Testis (tissue), 3 donors: Measurements from ENCODE around the gene ZNG1F. TPM values are rescaled to one million over a fixed set of nuclear protein-coding genes. Genes with fewer than 3 reads are reported as not detected.
A peak's percentile ranks its signal among the peaks of the same experiment; 100 is the strongest.
"Not testable (repeated sequence)": the region's sequence is repeated elsewhere in the genome, so short reads cannot be mapped to it uniquely, and the experiment has no call there.

Experiments
- DNase-seq: peaks from one replicate; pipeline ENCODE4 v3.0.0-alpha.2; 2019
- H3K27ac ChIP-seq, 2 donors: fragments of 200-600 bp; sonication (generic); one replicate each; pipeline ENCODE4 v1.5.1; 2019
- H3K27me3 ChIP-seq: fragments of 200-600 bp; sonication (generic); one replicate; pipeline ENCODE4 v1.5.1; 2019
- H3K36me3 ChIP-seq: fragments of 200-600 bp; sonication (generic); one replicate; pipeline ENCODE4 v1.5.1; 2017; ENCODE audit warnings: low read depth; ENCODE audit errors: missing control alignments
- H3K4me1 ChIP-seq: fragments of 200-600 bp; sonication (generic); one replicate; pipeline ENCODE4 v1.5.1; 2019
- H3K4me3 ChIP-seq, 2 donors: fragments of 200-600 bp; sonication (generic); one replicate each; pipeline ENCODE4 v1.5.1; 2017 to 2019
- H3K9me3 ChIP-seq: fragments of 200-600 bp; sonication (generic); one replicate; pipeline ENCODE4 v1.5.1; 2017
- WGBS, 2 donors: methylation state at CpG; one replicate each; pipeline ENCODE4 v1.1.5; 2018; 5-methylcytosine and 5-hydroxymethylcytosine counted together
- intact Hi-C: fragments of 100-400 bp; cut with DNase I; formaldehyde crosslinking; loops from one replicate; pipeline ENCODE4 v1.15.1; 2023; ENCODE audit warnings: low total_unique reads
- polyA plus RNA-seq: library from polyadenylated mRNA; stranded (reverse); fragments of 350-450 nt; fragmentation: Illumina TruSeq; extraction: RNeasy Lipid Tissue Mini Kit (QIAGEN cat#74804); gene quantifications from one replicate; pipeline ENCODE4 v1.2.3, GENCODE V29; 2014; ENCODE audit warnings: low read depth, low replicate concordance; ENCODE audit not compliant: insufficient read depth
- total RNA-seq, 2 donors: library from RNA; depleted of rRNA; stranded (reverse); fragments of >200 nt; gene quantifications; one replicate each; pipeline ENCODE4 v1.2.3, GENCODE V29; 2016

Gene ZNG1F
- total and polyA plus RNA-seq, 3 donors from 2014 or later, result 15.5 to 22.5 (median 17.6) TPM

GRCh38 chr9:41124250-41125108 lies 64.6 kb downstream of the ZNG1F start:
- H3K27ac ChIP-seq, DNase-seq, H3K4me1 ChIP-seq, H3K4me3 ChIP-seq, H3K9me3 ChIP-seq, intact Hi-C loops, H3K36me3 ChIP-seq, H3K27me3 ChIP-seq: not testable (repeated sequence)
- WGBS, 2 donors, result 9 to 13% methylated on average over 11 to 13 of the region's 52 CpGs

GRCh38 chr9:41123812-41124211 lies 65.3 kb downstream of the ZNG1F start:
- H3K4me1 ChIP-seq, H3K4me3 ChIP-seq, H3K27me3 ChIP-seq, H3K27ac ChIP-seq, intact Hi-C loops, DNase-seq, H3K9me3 ChIP-seq, H3K36me3 ChIP-seq: not testable (repeated sequence)
- no CpG with 5 or more reads among the region's 33 CpGs for WGBS, 2 donors

- H3K4me1 ChIP-seq, intact Hi-C loops, H3K27ac ChIP-seq, H3K36me3 ChIP-seq, H3K4me3 ChIP-seq, H3K9me3 ChIP-seq, DNase-seq, H3K27me3 ChIP-seq: not testable (repeated sequence)
- WGBS, 2 donors, result no CpG with 5 or more reads among the region's 32 CpGs
Measured at GRCh38 chr9:41123396-41123795, 65.7 kb downstream of the ZNG1F start.

GRCh38 chr9:41120696-41121095 lies 68.4 kb downstream of the ZNG1F start:
- H3K36me3 ChIP-seq, H3K4me1 ChIP-seq, DNase-seq, H3K4me3 ChIP-seq, intact Hi-C loops, H3K9me3 ChIP-seq, H3K27ac ChIP-seq, H3K27me3 ChIP-seq: not testable (repeated sequence)
- 50 to 58% methylated on average over 3 to 4 of the region's 4 CpGs for WGBS, 2 donors

- H3K4me3 ChIP-seq, H3K36me3 ChIP-seq, H3K9me3 ChIP-seq, H3K27me3 ChIP-seq, DNase-seq, H3K4me1 ChIP-seq, H3K27ac ChIP-seq, intact Hi-C loops: not testable (repeated sequence)
- no CpG with 5 or more reads among the region's 5 CpGs for WGBS, 2 donors
Measured at GRCh38 chr9:41119719-41120118, 69.4 kb downstream of the ZNG1F start.

- H3K9me3 ChIP-seq, H3K4me3 ChIP-seq, intact Hi-C loops, H3K27me3 ChIP-seq, H3K27ac ChIP-seq, H3K36me3 ChIP-seq, DNase-seq, H3K4me1 ChIP-seq: not testable (repeated sequence)
- 31 to 36% methylated on average over 7 of the region's 7 CpGs for WGBS, 2 donors
Measured at GRCh38 chr9:41119311-41119710, 69.8 kb downstream of the ZNG1F start.

GRCh38 chr9:41113348-41113747 lies 75.8 kb downstream of the ZNG1F start:
- not testable (repeated sequence) for H3K36me3 ChIP-seq, DNase-seq
- no CpG with 5 or more reads among the region's 14 CpGs for WGBS, 2 donors

GRCh38 chr9:41111414-41111813 lies 77.7 kb downstream of the ZNG1F start:
- H3K27me3 ChIP-seq, H3K4me3 ChIP-seq, H3K36me3 ChIP-seq, H3K9me3 ChIP-seq, H3K4me1 ChIP-seq, H3K27ac ChIP-seq, DNase-seq, intact Hi-C loops: not testable (repeated sequence)
- WGBS, 2 donors, result 59 to 66% methylated on average over 12 of the region's 12 CpGs

More at GRCh38 chr9:41113348-41113747, 75.8 kb downstream of the ZNG1F start:
- H3K4me1 ChIP-seq, intact Hi-C loops, H3K27ac ChIP-seq, H3K9me3 ChIP-seq, H3K4me3 ChIP-seq, H3K27me3 ChIP-seq: not testable (repeated sequence)

- H3K27me3 ChIP-seq, H3K9me3 ChIP-seq, H3K36me3 ChIP-seq, H3K4me1 ChIP-seq, H3K27ac ChIP-seq, H3K4me3 ChIP-seq, intact Hi-C loops, DNase-seq: not testable (repeated sequence)
- 26% methylated on average over 7 to 10 of the region's 10 CpGs for WGBS, 2 donors
Measured at GRCh38 chr9:41110913-41111312, 78.2 kb downstream of the ZNG1F start.

- H3K4me1 ChIP-seq, intact Hi-C loops, DNase-seq, H3K27ac ChIP-seq, H3K9me3 ChIP-seq, H3K4me3 ChIP-seq, H3K27me3 ChIP-seq, H3K36me3 ChIP-seq: not testable (repeated sequence)
- 20 to 31% methylated on average over 5 to 7 of the region's 13 CpGs for WGBS, 2 donors
Measured at GRCh38 chr9:41109253-41109652, 79.9 kb downstream of the ZNG1F start.

- H3K27ac ChIP-seq, intact Hi-C loops, H3K36me3 ChIP-seq, H3K4me3 ChIP-seq, H3K4me1 ChIP-seq, DNase-seq, H3K27me3 ChIP-seq, H3K9me3 ChIP-seq: not testable (repeated sequence)
- no CpG with 5 or more reads among the region's 22 CpGs for WGBS, 2 donors
Measured at GRCh38 chr9:41108816-41109215, 80.3 kb downstream of the ZNG1F start.

GRCh38 chr9:41106472-41107116 lies 82.5 kb downstream of the ZNG1F start:
- peak overlapping the region in 1 of 2 donors; percentile 12 for H3K4me3 ChIP-seq
- H3K36me3 ChIP-seq, intact Hi-C loops: not testable (repeated sequence)

More at GRCh38 chr9:41106472-41107116, 82.5 kb downstream of the ZNG1F start:
- H3K27me3 ChIP-seq, H3K4me1 ChIP-seq, H3K27ac ChIP-seq, DNase-seq, H3K9me3 ChIP-seq: not testable (repeated sequence)
- WGBS, 2 donors, result 2% methylated on average over 9 of the region's 34 CpGs; no CpG with 5 or more reads in 1 of the 2 donors
